ENCODE results near the gene DNAJB2.
"Not testable (repeated sequence)": the region's sequence is repeated elsewhere in the genome, so short reads cannot be mapped to it uniquely, and the experiment has no call there.

DNAJB2 gene

DNA sequence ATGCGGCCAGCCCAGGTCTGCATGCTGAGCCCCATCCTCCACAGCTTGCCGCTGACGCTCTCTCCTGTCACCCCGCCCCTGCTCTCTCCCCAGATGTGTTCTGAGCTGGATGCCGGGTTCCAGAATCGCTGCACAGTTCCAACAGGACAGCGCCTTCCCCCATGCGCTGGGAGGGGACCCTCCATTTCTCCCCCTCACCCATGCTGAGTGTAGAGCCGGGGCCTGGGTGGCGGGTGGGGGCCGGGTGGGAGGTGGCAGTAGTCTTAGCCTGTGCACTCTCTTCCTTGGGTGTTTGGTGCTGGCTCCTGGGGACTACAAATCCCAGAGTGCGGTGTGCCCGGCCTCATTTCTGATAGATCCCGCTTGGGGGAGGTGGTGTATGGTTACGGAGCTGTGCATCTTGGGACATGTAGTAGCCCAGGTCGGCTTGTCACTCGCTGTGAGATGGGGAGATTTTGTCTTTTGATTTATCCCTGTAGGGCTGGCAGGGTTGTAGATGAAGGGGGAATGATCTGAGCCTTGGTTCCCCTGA, 6.8 kb downstream of the DNAJB2 start:
- DNase-seq: no peak
- Mint-ChIP-seq H3K9me3 (no peaks in the 10 kb centered on the region), H3K4me1 (ENCODE audit: low read depth) (peaks cover 10% of the 10 kb centered on the region), H3K4me3 (no peak overlapping the region), H3K27ac (peak overlapping the region; percentile 76), H3K27me3 (no peaks in the 10 kb centered on the region), H3K36me3 (ENCODE audit: low read depth) (peaks cover 49% of the 10 kb centered on the region)

DNA sequence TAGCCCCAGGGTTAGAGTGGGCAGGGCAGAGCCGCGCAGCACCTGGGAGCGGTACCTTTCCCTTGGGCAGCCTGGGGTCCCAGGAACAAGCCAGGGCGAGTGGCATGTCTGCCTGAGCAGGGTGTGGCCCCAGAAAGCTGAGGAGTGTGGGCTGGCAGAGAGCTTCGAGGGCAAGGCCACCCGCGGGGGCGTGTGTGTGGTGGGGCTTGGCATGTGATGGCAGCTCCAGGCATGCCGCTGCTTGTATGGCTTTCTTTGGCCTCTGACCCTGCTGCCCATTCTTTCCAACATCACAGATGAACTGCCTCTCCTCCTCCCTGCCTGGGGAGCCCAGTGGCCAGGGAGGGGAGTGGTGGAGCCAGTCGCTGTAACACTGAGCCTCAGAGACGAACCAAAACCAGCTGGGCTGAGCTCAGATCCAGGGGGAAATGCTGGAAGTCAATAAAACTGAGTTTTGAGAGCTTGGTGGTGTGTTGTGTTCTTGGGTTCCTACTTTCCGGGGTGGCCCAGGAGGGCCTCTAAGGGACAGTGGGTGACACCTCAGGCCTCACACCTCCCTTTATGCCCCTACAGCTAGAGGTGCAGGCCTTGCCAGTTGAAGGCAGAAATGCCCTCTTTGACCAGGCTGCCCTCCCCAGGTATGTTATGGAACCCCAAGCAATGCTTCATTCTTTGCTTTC, 7.4 kb downstream of the DNAJB2 start:
- H3K27ac Mint-ChIP-seq: peak overlapping the region; percentile 76
- H3K27me3 Mint-ChIP-seq: no peaks in the 10 kb centered on the region
- H3K4me1 Mint-ChIP-seq (ENCODE audit: low read depth): peaks cover 4% of the 10 kb centered on the region
- no peak overlapping the region for H3K4me3 Mint-ChIP-seq
- H3K36me3 Mint-ChIP-seq (ENCODE audit: low read depth): peaks cover 43% of the 10 kb centered on the region
- no peak for DNase-seq
- no peaks in the 10 kb centered on the region for H3K9me3 Mint-ChIP-seq

DNA sequence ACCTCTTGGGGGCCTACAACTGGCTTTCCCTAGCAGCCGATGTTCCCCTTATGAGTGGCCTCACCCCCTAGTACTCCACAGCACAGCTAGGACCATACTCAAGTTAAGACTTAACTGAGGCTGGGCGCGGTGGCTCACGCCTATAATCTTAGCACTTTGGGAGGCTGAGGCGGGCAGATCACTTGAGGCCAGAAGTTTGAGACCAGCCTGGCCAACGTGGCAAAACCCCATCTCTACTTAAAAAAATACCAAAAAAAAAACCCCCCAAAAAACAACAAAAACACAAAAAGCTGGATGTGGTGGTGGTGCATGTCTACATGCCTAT, 7.9 kb downstream of the DNAJB2 start:
- H3K4me1 Mint-ChIP-seq (ENCODE audit: low read depth); H3K27ac Mint-ChIP-seq; H3K9me3 Mint-ChIP-seq; H3K27me3 Mint-ChIP-seq; DNase-seq; H3K4me3 Mint-ChIP-seq: not testable (repeated sequence)
- peaks cover 38% of the 10 kb centered on the region for H3K36me3 Mint-ChIP-seq (ENCODE audit: low read depth)

DNA sequence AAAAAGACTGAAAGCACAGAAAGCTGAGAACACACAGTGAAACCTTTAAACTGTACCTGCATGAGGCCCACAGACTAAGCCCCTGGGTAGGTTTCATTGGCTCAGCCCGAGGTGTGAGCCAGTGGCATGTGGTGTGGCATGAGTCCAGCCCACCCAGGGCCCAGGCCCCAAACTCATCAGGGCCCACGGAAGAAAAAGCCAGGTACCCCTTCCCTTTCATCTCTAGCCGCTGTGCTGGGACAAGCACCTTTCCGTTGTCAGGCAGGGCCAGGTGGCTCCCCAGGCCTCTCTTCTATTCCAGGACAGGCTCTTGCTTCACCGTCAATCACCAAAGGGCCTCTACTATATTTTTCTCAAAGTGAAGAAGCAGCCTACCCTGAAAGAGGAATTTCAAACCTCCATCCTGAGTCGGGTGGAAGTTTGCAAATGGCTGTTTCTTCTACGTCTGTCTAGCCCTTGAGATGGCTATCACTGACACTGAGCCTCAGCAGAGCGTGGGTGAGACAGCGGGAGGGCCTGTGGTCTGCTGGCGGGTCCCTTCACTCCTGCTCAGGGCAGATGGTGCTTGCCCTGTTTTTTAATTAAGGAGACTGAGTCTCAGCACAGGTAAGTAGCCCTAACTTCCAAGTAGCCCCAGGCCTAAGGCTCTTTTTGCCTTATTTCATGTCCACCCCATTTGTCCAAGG, 8.6 kb downstream of the DNAJB2 start:
- H3K27ac Mint-ChIP-seq: no peak overlapping the region

DNA sequence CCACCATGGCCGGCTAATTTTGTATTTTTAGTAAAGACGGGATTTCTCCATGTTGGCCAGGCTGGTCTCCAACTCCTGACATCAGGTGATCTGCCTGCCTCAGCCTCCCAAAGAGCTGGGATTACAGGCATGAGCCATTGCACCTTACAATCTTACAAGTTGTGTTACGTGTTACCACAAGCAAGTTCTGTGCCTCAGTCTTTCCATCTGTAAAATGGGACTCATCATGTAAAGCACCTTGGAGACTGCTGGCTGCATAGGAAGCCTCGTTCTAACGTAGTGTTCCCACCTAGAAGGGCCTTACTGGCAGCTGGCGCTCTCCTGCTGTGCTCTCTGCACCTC, 10.0 kb downstream of the DNAJB2 start:
- Mint-ChIP-seq H3K9me3 (no peaks in the 10 kb centered on the region), H3K27ac (no peak overlapping the region), H3K36me3 (ENCODE audit: low read depth) (peaks cover 17% of the 10 kb centered on the region), H3K27me3 (no peaks in the 10 kb centered on the region), H3K4me1 (ENCODE audit: low read depth) (peaks cover 4% of the 10 kb centered on the region), H3K4me3 (no peak overlapping the region)
- DNase-seq: no peak

More for the DNA sequence above, 8.6 kb downstream of the DNAJB2 start:
- H3K4me1 Mint-ChIP-seq (ENCODE audit: low read depth): peaks cover 4% of the 10 kb centered on the region
- no peak overlapping the region for H3K4me3 Mint-ChIP-seq
- peaks cover 31% of the 10 kb centered on the region for H3K36me3 Mint-ChIP-seq (ENCODE audit: low read depth)
- H3K27me3 Mint-ChIP-seq: no peaks in the 10 kb centered on the region
- DNase-seq: no peak
- H3K9me3 Mint-ChIP-seq: no peaks in the 10 kb centered on the region

DNA sequence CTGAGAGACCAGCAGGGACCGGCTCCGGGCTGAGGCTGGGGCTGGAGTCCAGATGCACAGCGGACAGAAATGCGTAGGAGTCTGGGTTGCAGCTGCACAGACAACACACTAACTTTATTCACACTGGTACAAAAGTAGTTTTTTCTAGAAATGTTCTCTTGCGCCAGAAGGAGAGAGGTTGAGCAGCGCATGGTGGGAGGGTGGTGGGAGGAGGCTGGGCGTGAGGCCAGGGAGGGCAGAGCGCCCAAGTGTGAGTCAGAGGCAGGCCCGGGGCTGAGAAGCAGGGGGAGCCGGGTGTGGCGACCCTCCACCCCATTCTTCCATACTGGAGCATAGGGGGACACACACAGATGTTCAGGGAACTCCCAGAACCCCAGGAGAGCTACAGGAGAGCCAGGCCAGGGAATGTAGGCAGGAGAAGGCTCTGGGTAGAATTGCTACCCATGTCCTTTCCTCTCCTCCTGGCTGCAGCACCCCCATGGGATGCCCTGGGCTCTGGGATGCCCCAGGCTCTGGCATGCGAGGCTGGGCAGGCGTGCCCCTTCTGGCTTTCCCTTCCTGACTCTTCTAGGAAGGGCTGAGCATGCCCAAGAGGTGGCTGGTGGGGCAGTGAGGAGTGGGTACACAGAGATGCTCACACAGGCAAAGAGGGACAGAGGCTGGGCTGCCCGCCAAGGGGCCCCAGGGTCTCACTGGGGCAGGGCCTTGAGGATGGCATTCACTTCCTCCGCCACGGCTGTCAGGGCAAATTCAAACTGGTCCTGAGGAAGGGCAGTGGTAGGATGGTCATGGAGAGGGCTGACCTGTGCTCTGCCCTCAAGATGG, 10.6 kb downstream of the DNAJB2 start:
- Mint-ChIP-seq H3K4me3 (no peak overlapping the region), H3K4me1 (ENCODE audit: low read depth) (peaks cover 8% of the 10 kb centered on the region), H3K9me3 (no peaks in the 10 kb centered on the region), H3K36me3 (ENCODE audit: low read depth) (peaks cover 13% of the 10 kb centered on the region), H3K27me3 (no peaks in the 10 kb centered on the region), H3K27ac (no peak overlapping the region)
- no peak for DNase-seq

DNA sequence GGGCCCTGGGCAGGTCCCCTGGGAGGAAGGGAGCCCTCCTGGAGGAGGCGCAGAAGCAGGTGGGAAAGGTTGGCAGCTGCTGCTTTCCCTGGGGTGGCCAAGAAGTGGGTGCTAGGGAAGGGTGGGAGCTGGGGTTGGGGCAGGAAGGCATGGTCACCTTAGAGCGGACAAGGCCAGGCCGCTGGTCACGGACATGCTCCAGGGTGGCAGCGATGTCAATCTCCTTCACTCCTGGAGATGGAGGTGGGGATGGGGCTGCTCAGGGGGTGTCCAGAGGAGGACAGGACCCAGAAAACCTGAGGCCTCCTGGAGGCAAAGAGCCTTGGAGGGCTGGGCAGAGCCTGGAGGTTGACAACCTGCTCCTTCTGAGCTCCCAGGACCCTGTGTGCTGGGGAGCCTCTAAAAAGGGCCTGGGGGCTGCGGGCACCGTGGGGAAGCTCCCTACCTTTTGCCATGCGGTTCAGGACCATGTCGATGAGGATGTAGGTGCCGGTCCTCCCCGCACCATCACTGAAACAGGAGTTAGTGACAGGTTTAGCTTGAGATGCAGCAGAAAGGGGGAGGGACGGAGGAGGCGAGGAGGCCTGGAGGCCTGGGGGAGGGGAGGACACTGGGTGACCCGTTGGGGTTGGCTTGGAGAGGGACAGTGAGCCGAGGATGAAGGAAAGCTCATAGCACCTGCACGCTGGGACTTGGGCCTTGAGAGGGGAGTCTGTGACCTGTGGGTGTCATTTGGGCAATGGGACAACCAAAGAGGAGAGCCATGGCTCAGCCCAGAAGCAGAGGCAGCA, 11.4 kb downstream of the DNAJB2 start:
- H3K4me3 Mint-ChIP-seq: no peak overlapping the region
- peaks cover 15% of the 10 kb centered on the region for H3K4me1 Mint-ChIP-seq (ENCODE audit: low read depth)
- no peaks in the 10 kb centered on the region for H3K9me3 Mint-ChIP-seq
- peaks cover 6% of the 10 kb centered on the region for H3K36me3 Mint-ChIP-seq (ENCODE audit: low read depth)
- peak; percentile 14 for DNase-seq
- H3K27ac Mint-ChIP-seq: no peak overlapping the region
- H3K27me3 Mint-ChIP-seq: no peaks in the 10 kb centered on the region

DNA sequence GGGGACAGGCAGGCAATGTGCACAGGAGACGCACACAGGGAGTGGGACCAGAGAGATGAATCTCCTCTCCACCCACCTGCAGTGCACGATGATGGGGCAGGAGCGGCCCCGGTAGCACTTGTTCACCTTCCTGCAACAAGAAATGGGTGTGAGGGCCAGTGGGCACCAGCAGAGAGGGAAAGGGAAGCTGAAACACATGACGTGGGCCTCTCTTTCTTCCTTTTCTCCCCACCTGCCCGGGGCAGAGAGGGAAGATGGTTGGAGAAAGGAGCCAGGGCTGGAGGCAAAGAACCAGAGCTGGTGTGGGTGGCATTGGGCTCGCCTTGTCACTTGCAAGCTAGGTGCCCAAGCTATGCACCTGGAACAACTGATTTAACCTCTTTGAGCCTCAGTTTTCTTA, 12.2 kb downstream of the DNAJB2 start:
- peak; percentile 17 for DNase-seq
- H3K4me3 Mint-ChIP-seq: no peak overlapping the region
- H3K36me3 Mint-ChIP-seq (ENCODE audit: low read depth): peaks cover 3% of the 10 kb centered on the region
- H3K27ac Mint-ChIP-seq: no peak overlapping the region
- H3K4me1 Mint-ChIP-seq (ENCODE audit: low read depth): peaks cover 18% of the 10 kb centered on the region
- H3K9me3 Mint-ChIP-seq: no peaks in the 10 kb centered on the region
- no peaks in the 10 kb centered on the region for H3K27me3 Mint-ChIP-seq

DNA sequence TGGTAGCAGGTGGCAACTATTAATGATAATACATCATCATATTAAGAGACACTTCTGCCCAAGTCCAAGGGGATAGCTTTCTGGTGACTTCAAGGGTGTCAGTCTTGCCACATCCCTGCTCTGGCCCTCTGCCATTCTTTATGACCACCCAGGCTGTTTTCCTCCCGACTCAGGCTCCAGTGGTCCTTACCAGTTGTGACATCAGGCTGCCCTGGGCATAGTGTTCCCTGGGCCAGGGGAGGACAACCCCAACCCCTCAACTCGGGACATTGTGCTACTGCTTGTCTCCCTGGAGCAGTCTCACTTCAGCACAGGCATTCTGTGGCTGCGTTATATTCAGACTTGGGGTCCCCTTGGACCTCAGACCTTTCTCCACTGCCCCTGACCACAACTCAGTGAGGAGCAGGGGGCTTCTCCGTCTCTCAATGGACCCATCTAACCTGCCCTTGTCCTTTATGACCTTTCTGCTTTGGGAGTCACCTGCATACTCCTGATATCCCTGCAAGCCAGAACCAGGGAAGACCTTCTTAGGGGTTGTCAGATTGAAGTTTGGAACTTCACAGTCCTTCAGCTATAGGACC, 12.8 kb downstream of the DNAJB2 start:
- H3K27me3 Mint-ChIP-seq: no peaks in the 10 kb centered on the region
- DNase-seq: peak; percentile 22
- no peaks in the 10 kb centered on the region for H3K36me3 Mint-ChIP-seq (ENCODE audit: low read depth)
- peaks cover 19% of the 10 kb centered on the region for H3K4me1 Mint-ChIP-seq (ENCODE audit: low read depth)
- no peak overlapping the region for H3K27ac Mint-ChIP-seq
- no peak overlapping the region for H3K4me3 Mint-ChIP-seq
- H3K9me3 Mint-ChIP-seq: no peaks in the 10 kb centered on the region

DNA sequence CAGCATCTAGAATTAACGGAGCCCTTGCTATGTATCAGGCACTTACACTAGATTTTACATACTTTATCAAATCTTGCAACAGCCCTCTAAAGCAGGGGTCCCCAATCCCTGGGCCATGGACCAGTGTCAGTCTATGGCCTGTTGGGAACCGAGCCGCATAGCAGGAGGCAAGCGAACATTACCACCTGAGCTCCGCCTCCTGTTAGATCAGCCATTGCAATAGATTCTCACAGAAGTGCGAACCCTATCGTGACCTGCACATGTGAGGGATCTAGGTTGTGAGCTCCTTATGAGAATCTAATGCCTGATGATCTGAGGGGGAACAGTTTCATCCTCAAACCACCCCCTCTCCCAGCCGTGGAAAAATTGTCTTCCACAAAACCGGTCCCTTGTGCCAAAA, 13.4 kb downstream of the DNAJB2 start:
- peaks cover 22% of the 10 kb centered on the region for H3K4me1 Mint-ChIP-seq (ENCODE audit: low read depth)
- H3K36me3 Mint-ChIP-seq (ENCODE audit: low read depth): no peaks in the 10 kb centered on the region
- H3K4me3 Mint-ChIP-seq: no peak overlapping the region
- peak; percentile 14 for DNase-seq
- no peaks in the 10 kb centered on the region for H3K9me3 Mint-ChIP-seq
- H3K27me3 Mint-ChIP-seq: no peaks in the 10 kb centered on the region
- no peak overlapping the region for H3K27ac Mint-ChIP-seq

DNA sequence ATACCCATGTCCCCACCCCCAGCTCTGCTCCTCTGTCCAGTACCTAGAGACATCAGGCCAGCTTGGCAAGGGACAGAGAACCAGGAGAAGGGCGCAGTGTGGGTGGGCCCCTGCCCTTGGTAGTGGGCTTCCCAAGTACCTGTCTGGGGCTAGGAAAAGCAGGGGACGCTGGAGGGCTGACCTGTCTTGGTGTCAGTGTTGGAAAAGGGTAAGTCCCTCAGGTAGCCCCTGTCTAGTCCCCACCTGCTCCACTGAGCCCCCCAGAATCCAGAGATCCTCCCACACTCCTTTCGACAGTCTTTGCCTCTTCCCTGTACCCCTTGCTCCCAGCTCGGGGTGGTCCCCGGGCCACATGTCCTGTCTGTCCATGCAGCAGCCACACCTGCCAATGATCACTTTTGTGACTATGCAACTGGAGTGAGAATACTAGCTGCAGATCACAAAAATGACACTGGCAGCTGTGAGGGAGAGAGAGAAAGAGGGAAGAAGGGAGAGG, 14.6 kb downstream of the DNAJB2 start:
- H3K9me3 Mint-ChIP-seq: no peaks in the 10 kb centered on the region
- peaks cover under 1% of the 10 kb centered on the region for H3K27me3 Mint-ChIP-seq
- peak; percentile 30 for DNase-seq
- no peaks in the 10 kb centered on the region for H3K36me3 Mint-ChIP-seq (ENCODE audit: low read depth)
- no peak overlapping the region for H3K27ac Mint-ChIP-seq
- H3K4me3 Mint-ChIP-seq: no peak overlapping the region
- H3K4me1 Mint-ChIP-seq (ENCODE audit: low read depth): peaks cover 25% of the 10 kb centered on the region

DNA sequence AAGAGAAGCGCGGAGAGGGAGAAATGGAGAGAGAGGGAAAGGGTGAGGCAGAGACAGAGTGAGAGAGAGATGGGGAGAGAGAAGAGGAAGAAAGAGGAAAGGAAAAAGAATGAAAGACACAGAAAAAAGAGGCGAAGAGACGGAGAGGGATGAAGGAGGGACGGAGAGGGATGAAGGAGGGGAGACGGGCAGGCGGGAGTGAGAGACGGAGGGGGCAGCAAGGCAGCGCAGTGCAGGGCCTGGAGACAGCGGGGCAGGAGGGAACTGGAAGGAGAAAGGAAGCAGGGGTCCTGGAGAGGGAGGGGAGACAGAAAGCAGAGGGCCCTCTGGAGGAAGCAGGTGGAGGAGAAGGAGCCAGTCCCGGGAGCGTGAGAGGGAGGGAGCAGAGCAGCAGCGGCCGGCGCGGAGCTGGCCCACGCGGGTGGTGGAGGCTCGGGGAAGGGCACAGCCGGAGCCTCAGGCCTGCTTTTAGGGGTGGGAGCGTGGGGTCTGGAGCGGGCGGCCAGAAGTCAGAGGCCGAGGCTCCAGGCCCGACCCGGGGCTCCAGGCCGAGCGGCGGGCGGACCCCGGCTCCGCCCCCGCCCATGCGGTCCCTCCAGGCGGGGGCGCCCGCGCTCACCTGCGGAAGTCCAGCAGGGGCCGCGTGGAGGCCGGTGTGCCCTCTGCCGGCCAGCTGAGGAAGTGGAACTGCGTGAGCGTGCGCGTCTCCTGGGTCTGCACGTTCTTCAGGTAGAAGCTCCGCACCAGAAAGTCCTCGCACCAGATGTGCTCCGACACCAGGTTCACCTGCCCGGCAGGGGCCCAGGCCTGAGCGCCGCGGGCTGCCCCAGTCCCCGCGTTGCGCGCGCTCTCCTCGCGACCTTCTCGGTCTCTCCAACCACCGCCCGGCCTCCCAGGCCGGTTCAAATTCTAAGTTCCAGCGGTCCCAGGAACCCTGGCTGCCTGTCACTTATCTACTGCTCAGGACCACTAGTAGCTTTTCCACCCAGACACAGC, 15.5 kb downstream of the DNAJB2 start:
- H3K27me3 Mint-ChIP-seq: peaks cover 5% of the 10 kb centered on the region
- peaks cover 29% of the 10 kb centered on the region for H3K4me1 Mint-ChIP-seq (ENCODE audit: low read depth)
- H3K36me3 Mint-ChIP-seq (ENCODE audit: low read depth): no peaks in the 10 kb centered on the region
- H3K9me3 Mint-ChIP-seq: no peaks in the 10 kb centered on the region
- peak; percentile 93 for DNase-seq
- peak overlapping the region; percentile 77 for H3K27ac Mint-ChIP-seq
- H3K4me3 Mint-ChIP-seq: peak overlapping the region; percentile 63

DNA sequence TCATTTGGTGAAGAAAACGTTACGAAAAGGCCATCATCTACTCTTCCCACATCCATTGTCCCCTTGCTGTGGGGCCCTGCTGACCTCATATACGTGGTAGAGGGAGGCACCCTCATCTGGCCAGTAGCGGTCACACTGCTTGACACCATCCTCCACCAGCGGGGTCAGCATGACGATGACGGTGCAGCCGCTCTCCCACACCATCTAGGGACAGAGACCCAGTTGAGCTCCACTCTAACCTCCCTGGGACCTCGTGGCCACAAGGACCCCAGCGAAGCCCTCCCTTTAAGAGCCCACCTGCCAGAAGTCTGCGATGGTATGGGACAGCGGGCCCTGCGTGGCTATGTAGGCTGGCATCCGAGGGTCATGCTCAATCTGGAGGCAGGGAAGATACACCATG, 17.0 kb downstream of the DNAJB2 start:
- no peaks in the 10 kb centered on the region for H3K9me3 Mint-ChIP-seq
- H3K4me3 Mint-ChIP-seq: no peak overlapping the region
- H3K27me3 Mint-ChIP-seq: peaks cover 10% of the 10 kb centered on the region
- H3K4me1 Mint-ChIP-seq (ENCODE audit: low read depth): peaks cover 29% of the 10 kb centered on the region
- H3K27ac Mint-ChIP-seq: no peak overlapping the region
- no peak for DNase-seq
- H3K36me3 Mint-ChIP-seq (ENCODE audit: low read depth): no peaks in the 10 kb centered on the region

Measured in activated T-cell treated with anti-CD3 and anti-CD28 coated beads, Interleukin-2, amount 50 U/mL, for 24 hours (primary cell).